GM12878 (cell line): Measurements from ENCODE around the gene SAP130.

ENCODE experiments used
- CTCF ChIP-seq, 3 experiments: IDR thresholded peaks in 2 of 3; conservative IDR thresholded peaks in 1 of 3; 2 replicates each; pipeline ENCODE4 v1.5.1; 2011; ENCODE audit warnings: low read depth in 3 of 3, low read length in 3 of 3, mild to moderate bottlenecking in 3 of 3, control low read depth in 2 of 3, moderate library complexity in 2 of 3, inconsistent platforms in 1 of 3, mixed read lengths in 1 of 3; ENCODE audit not compliant: control insufficient read depth in 2 of 3, insufficient read depth in 1 of 3; ENCODE audit errors: extremely low read depth in 1 of 3
- NRF1 ChIP-seq: conservative IDR thresholded peaks from 2 replicates; pipeline ENCODE4 v1.6.1; 2011; ENCODE audit warnings: mild to moderate bottlenecking, low read depth, low read length, improper control_type of control experiment
- USF2 ChIP-seq: IDR thresholded peaks from 2 replicates; pipeline ENCODE4 v1.6.1; 2011; ENCODE audit warnings: low read depth, low read length, improper control_type of control experiment, borderline replicate concordance
- ZNF384 ChIP-seq: IDR thresholded peaks from 2 replicates; pipeline ENCODE4 v1.6.1; 2012; ENCODE audit warnings: low read depth, mild to moderate bottlenecking, low read length, improper control_type of control experiment, borderline replicate concordance

GRCh38 chr2:127957240-127957639 lies 70.6 kb downstream of the SAP130 start:
- TF ChIP-seq CTCF (IDR thresholded peaks at IDR 0.05 in 2 of 3, conservative IDR thresholded peaks at IDR 0.05 in 1 of 3; ENCODE audit: control insufficient read depth in 2 of 3, extremely low read depth in 1 of 3, insufficient read depth in 1 of 3, low read depth in 3 of 3, low read length in 3 of 3) (no peak), USF2 (no peak), ZNF384 (no peak), NRF1 (no peak)
